Uterus (tissue), 2 donors: ENCODE results near the gene RARB.

Experiments
- CTCF ChIP-seq, 4 experiments: fragments of 200-600 bp in 2 of 4; fragments of 450-650 bp in 2 of 4; sonication (generic) in 2 of 4; IDR thresholded peaks; one replicate each; pipeline ENCODE4 v1.5.1; 2016 to 2019; ENCODE audit warnings: antibody characterized with exemption in 4 of 4, mild to moderate bottlenecking in 2 of 4, moderate library complexity in 1 of 4
- POLR2A ChIP-seq, 2 donors: fragments of 450-650 bp; IDR thresholded peaks; one replicate each; pipeline ENCODE4 v1.6.1; 2016; ENCODE audit warnings: antibody characterized with exemption in 2 of 2, mild to moderate bottlenecking in 1 of 2, moderate library complexity in 1 of 2

- TF ChIP-seq CTCF (IDR thresholded peaks at IDR 0.05) (no peak), POLR2A (IDR thresholded peaks at IDR 0.05) (no peak)
Measured at GRCh38 chr3:25581823-25582222, 153.8 kb downstream of the RARB start.
